IMR-90 (cell line): Measurements from ENCODE around the gene ADPGK. TPM values are rescaled to one million over a fixed set of nuclear protein-coding genes. Genes with fewer than 3 reads are reported as not detected.

Experiments
- ATAC-seq: fragments of 200-7000 bp; cut with Tn5 transposase; 2 replicates; pipeline ENCODE4 v1.9.1; 2020; ENCODE audit warnings: low read depth, mild to moderate bottlenecking, moderate library complexity
- BruUV-seq: library from RNA; stranded (reverse); fragments of 400-500 nt; replicated peaks from 2 replicates; lab custom pipeline; 2021; lab: Mats Ljungman, UMichigan
- CTCF ChIA-PET: fragments of 300-600 bp; formaldehyde crosslinking; extraction: SDS; loops from one replicate; lab custom pipeline; 2021; ENCODE audit warnings: antibody characterized with exemption; lab: Yijun Ruan, JAX
- POLR2A ChIA-PET: fragments of 300-600 bp; sonication (Branson Sonifier 250); formaldehyde crosslinking; loops from one replicate; lab custom pipeline; 2022; ENCODE audit warnings: antibody characterized with exemption; ENCODE audit not compliant: unreplicated experiment; lab: Charles Lee
- DNase-seq: peaks from one replicate; pipeline ENCODE4 v3.0.0; 2013
- H2AFZ ChIP-seq: replicated peaks from 2 replicates; pipeline ENCODE3; 2013; ENCODE audit warnings: low read length, mild to moderate bottlenecking; ENCODE audit not compliant: poor library complexity
- H2AK5ac ChIP-seq: 2 replicates; pipeline ENCODE4 v1.6.1; 2013; ENCODE audit warnings: low read depth, low read length, inconsistent platforms
- H2AK9ac ChIP-seq: replicated peaks from 2 replicates; pipeline ENCODE3; 2013; ENCODE audit warnings: mild to moderate bottlenecking, low read depth, low read length, moderate library complexity; ENCODE audit not compliant: poor library complexity
- H2BK120ac ChIP-seq: 2 replicates; pipeline ENCODE4 v1.6.1; 2013; ENCODE audit warnings: low read depth, low read length, inconsistent platforms
- H2BK15ac ChIP-seq: 3 replicates; pipeline ENCODE4 v1.6.1; 2013; ENCODE audit warnings: low read depth, low read length, inconsistent platforms
- H2BK20ac ChIP-seq: 2 replicates; pipeline ENCODE4 v1.6.1; 2013; ENCODE audit warnings: low read depth, mild to moderate bottlenecking, inconsistent platforms, low read length, moderate library complexity
- H2BK5ac ChIP-seq: 2 replicates; pipeline ENCODE4 v1.6.1; 2013; ENCODE audit warnings: mild to moderate bottlenecking, low read depth, low read length, inconsistent platforms; ENCODE audit not compliant: poor library complexity, severe bottlenecking
- H3K14ac ChIP-seq: replicated peaks from 2 replicates; pipeline ENCODE4 v1.6.1; 2013; ENCODE audit warnings: low read depth, low read length, inconsistent platforms
- H3K18ac ChIP-seq: 2 replicates; pipeline ENCODE4 v1.6.1; 2013; ENCODE audit warnings: low read depth, low read length, control low read depth
- H3K23ac ChIP-seq: 2 replicates; pipeline ENCODE4 v1.6.1; 2013; ENCODE audit warnings: low read depth, low read length, inconsistent platforms
- H3K27ac ChIP-seq: 2 replicates; pipeline ENCODE4 v1.5.1; 2013; ENCODE audit warnings: mild to moderate bottlenecking, control low read depth, low read length; ENCODE audit not compliant: insufficient read depth
- H3K27me3 ChIP-seq: 2 replicates; pipeline ENCODE4 v1.6.1; 2013; ENCODE audit warnings: low read length; ENCODE audit not compliant: control insufficient read depth, insufficient read depth
- H3K36me3 ChIP-seq: 2 replicates; pipeline ENCODE4 v1.6.1; 2013; ENCODE audit warnings: low read length, mixed read lengths; ENCODE audit not compliant: control insufficient read depth, insufficient read depth
- H3K4ac ChIP-seq: 2 replicates; pipeline ENCODE4 v1.6.1; 2013; ENCODE audit warnings: low read depth, low read length, inconsistent platforms
- H3K4me1 ChIP-seq: 2 replicates; pipeline ENCODE4 v1.6.1; 2013; ENCODE audit warnings: low read length, mixed read lengths; ENCODE audit not compliant: control insufficient read depth, insufficient read depth
- H3K4me2 ChIP-seq: 2 replicates; pipeline ENCODE4 v1.6.1; 2013; ENCODE audit warnings: low read depth, mild to moderate bottlenecking, control low read depth, low read length, moderate library complexity
- H3K4me3 ChIP-seq: 2 replicates; pipeline ENCODE4 v1.5.1; 2013; ENCODE audit warnings: low read depth, mild to moderate bottlenecking, control low read depth, low read length, moderate library complexity; ENCODE audit not compliant: insufficient read depth
- H3K56ac ChIP-seq: 2 replicates; pipeline ENCODE4 v1.6.1; 2013; ENCODE audit warnings: low read length, inconsistent platforms; ENCODE audit not compliant: insufficient read depth; ENCODE audit errors: extremely low read depth
- H3K79me1 ChIP-seq, 2 experiments: 2 replicates each; pipeline ENCODE4 v1.6.1; 2013; ENCODE audit warnings: low read length in 2 of 2, inconsistent platforms in 1 of 2, low read depth in 1 of 2
- H3K9ac ChIP-seq: 2 replicates; pipeline ENCODE4 v1.6.1; 2013; ENCODE audit warnings: low read depth, low read length, control low read depth
- H3K9me1 ChIP-seq: 2 replicates; pipeline ENCODE4 v1.6.1; 2013; ENCODE audit warnings: low read length, inconsistent platforms; ENCODE audit not compliant: insufficient read depth
- H3K9me3 ChIP-seq: 2 replicates; pipeline ENCODE4 v1.6.1; 2013; ENCODE audit warnings: low read length; ENCODE audit not compliant: control insufficient read depth, insufficient read depth
- H4K20me1 ChIP-seq: 2 replicates; pipeline ENCODE4 v1.6.1; 2013; ENCODE audit warnings: low read length, inconsistent platforms; ENCODE audit not compliant: insufficient read depth
- H4K5ac ChIP-seq: 2 replicates; pipeline ENCODE4 v1.6.1; 2013; ENCODE audit warnings: mild to moderate bottlenecking, low read depth, low read length, control low read depth
- H4K8ac ChIP-seq, 2 experiments: 2 replicates each; pipeline ENCODE4 v1.6.1; 2013; ENCODE audit warnings: low read depth in 2 of 2, low read length in 2 of 2, control low read depth in 1 of 2, inconsistent platforms in 1 of 2
- H4K91ac ChIP-seq: 2 replicates; pipeline ENCODE4 v1.6.1; 2013; ENCODE audit warnings: low read depth, low read length, inconsistent platforms; ENCODE audit not compliant: insufficient read depth
- CEBPB ChIP-seq: IDR thresholded peaks from 2 replicates; pipeline ENCODE4 v1.6.1; 2012; ENCODE audit warnings: low read depth, low read length, improper control_type of control experiment
- CHD1 ChIP-seq: IDR thresholded peaks from 2 replicates; pipeline ENCODE4 v1.6.1; 2012; ENCODE audit warnings: low read depth, low read length, improper control_type of control experiment
- CTCF ChIP-seq: conservative IDR thresholded peaks from 2 replicates; pipeline ENCODE4 v1.5.1; 2012; ENCODE audit warnings: mild to moderate bottlenecking, low read depth, low read length, improper control_type of control experiment
- FOS ChIP-seq: fragments of 150-350 bp; IDR thresholded peaks from 2 replicates; pipeline ENCODE4 v1.6.1; 2016; ENCODE audit warnings: low read depth, low read length
- MAZ ChIP-seq: IDR thresholded peaks from 2 replicates; pipeline ENCODE4 v1.6.1; 2012; ENCODE audit warnings: low read depth, mild to moderate bottlenecking, low read length, improper control_type of control experiment, moderate library complexity, borderline replicate concordance
- MXI1 ChIP-seq: IDR thresholded peaks from 2 replicates; pipeline ENCODE4 v1.6.1; 2012; ENCODE audit warnings: low read depth, mild to moderate bottlenecking, low read length, moderate library complexity, borderline replicate concordance
- POLR2A ChIP-seq: IDR thresholded peaks from 2 replicates; pipeline ENCODE4 v1.6.1; 2012; ENCODE audit warnings: mild to moderate bottlenecking, low read depth, low read length
- RFX5 ChIP-seq: IDR thresholded peaks from 2 replicates; pipeline ENCODE4 v1.8.0; 2012; ENCODE audit warnings: low read depth, mild to moderate bottlenecking, low read length, moderate library complexity
- WGBS, 2 experiments: methylation state at CpG; one replicate each; pipeline versions ENCODE4 v1.1.5 to v1.1.7; 2013; ENCODE audit warnings: missing lambda C conversion rate in 2 of 2; ENCODE audit not compliant: insufficient read length in 1 of 2; ENCODE audit errors: extremely low coverage in 2 of 2; 5-methylcytosine and 5-hydroxymethylcytosine counted together
- dilution Hi-C: fragments of 300-500 bp; cut with HindIII; formaldehyde crosslinking; loops from one replicate; pipeline ENCODE4 v1.14.3; 2018; ENCODE audit warnings: low sequenced_read_pairs; ENCODE audit not compliant: unreplicated experiment
- in situ Hi-C: fragments of 300-500 bp; cut with MboI; formaldehyde crosslinking; loops from 3 replicates; pipeline ENCODE4 v1.14.3; 2019; ENCODE audit warnings: low sequenced_read_pairs, inconsistent platforms, mixed read lengths
- intact Hi-C: fragments of 100-400 bp; cut with micrococcal nuclease; formaldehyde crosslinking; loops from 2 replicates; pipeline ENCODE4 v1.10.0; 2022
- polyA plus RNA-seq, 3 experiments: library from polyadenylated mRNA; depleted of rRNA; stranded (reverse); fragments of >200 nt; gene quantifications; 2 replicates each; pipeline ENCODE4 v1.2.3, GENCODE V29; 2012; ENCODE audit warnings: low replicate concordance in 1 of 3
- total RNA-seq: library from RNA; depleted of rRNA; stranded (reverse); fragments of >200 nt; gene quantifications from 2 replicates; pipeline ENCODE4 v1.2.3, GENCODE V29; 2012

The ADPGK gene
- total and polyA plus RNA-seq, 2 of the 4 experiments (the other 2 are of a cell fraction), result 53.2 to 62.8 TPM

DNA sequence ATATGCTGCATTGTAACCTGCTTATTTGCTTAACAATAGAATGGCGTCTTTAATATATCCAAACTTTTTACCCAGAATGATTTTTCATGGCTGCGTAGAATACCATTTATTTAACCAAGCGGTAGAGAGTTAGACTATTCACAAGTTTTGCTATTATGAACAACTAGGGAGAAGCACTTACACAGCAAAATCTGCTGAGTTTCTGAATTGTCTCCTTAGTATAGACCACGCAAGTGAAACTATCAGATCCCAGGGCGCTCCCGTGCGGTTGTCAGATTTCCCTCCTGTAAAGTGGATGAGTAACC lies 12.6 kb upstream of the ADPGK start:
- Histone ChIP-seq H3K4me3 (no peak overlapping the region), H3K79me1 (no peaks in the 10 kb centered on the region), H2BK15ac (no peak overlapping the region), H4K5ac (no peak overlapping the region; the same call in 1 of the 2 replicates), H3K9ac (no peak overlapping the region), H3K27ac (no peak overlapping the region), H2BK120ac (no peak overlapping the region), H2AK5ac (no peak overlapping the region; the same call in 1 of the 2 replicates), H2AFZ (peak overlapping the region; percentile 86), H3K9me1 (0 out of 2 replicates have a peak, but pooled peaks cover under 1% of the 10 kb centered on the region), H2BK20ac (no peak overlapping the region), H4K20me1 (no peaks in the 10 kb centered on the region), H4K8ac (peak overlapping the region; percentile 43 to 45; a peak in 2 of 4 replicates), H3K27me3 (no peaks in the 10 kb centered on the region), H3K4ac (peak overlapping the region; percentile 45; the same call in 1 of the 2 replicates), H3K4me2 (no peak overlapping the region), H3K36me3 (no peaks in the 10 kb centered on the region), H3K9me3 (no peaks in the 10 kb centered on the region), H3K23ac (no peak overlapping the region), H3K56ac (no peak overlapping the region), H4K91ac (no peak overlapping the region), H3K4me1 (peaks cover 9% of the 10 kb centered on the region; the same call in 1 of the 2 replicates), H3K18ac (no peak overlapping the region), H2AK9ac (peak overlapping the region; percentile 48), H2BK5ac (no peak overlapping the region), H3K14ac (no peak overlapping the region)
- intact Hi-C loops, result loop anchor here (2.0 kb wide), 2 partner anchors 257 to 445 kb away; partner anchors contain the start of gene NEO1
- WGBS, 2 experiments, result 100% methylated on average over 1 of the region's 7 CpGs; no CpG with 5 or more reads in 1 of the 2 experiments
- dilution Hi-C loops, result no loop called here
- CTCF ChIA-PET, result no interaction called here
- in situ Hi-C loops, result no loop called here
- no TSS peak for BruUV-seq
- POLR2A ChIA-PET, result no interaction called here
- no peak for TF ChIP-seq CEBPB
- TF ChIP-seq CTCF, result no peak
- no peak for TF ChIP-seq CHD1
- no peak for TF ChIP-seq POLR2A
- TF ChIP-seq MAZ, result no peak
- TF ChIP-seq FOS, result no peak
- no peak for TF ChIP-seq MXI1
- TF ChIP-seq RFX5, result no peak
- ATAC-seq, result no peak
- no peak for DNase-seq
